SU-DHL-6 (cell line): ENCODE data around the gene TDRD9.

ENCODE experiments used
- H2AFZ ChIP-seq: fragments of 200-600 bp; sonication (generic); 2 replicates; pipeline ENCODE4 v1.6.1; 2014; ENCODE audit warnings: low read depth, mild to moderate bottlenecking, moderate library complexity, mixed read lengths, antibody characterized with exemption, low read length; ENCODE audit not compliant: severe bottlenecking
- H3F3A ChIP-seq: fragments of 200-600 bp; shearing (Covaris generic); 2 replicates; pipeline ENCODE4 v1.6.0; 2016; ENCODE audit warnings: antibody characterized with exemption, mild to moderate bottlenecking; ENCODE audit not compliant: insufficient read depth
- H3K27ac ChIP-seq: fragments of 200-600 bp; sonication (generic); 2 replicates; pipeline ENCODE4 v1.5.1; 2016; ENCODE audit warnings: low read depth, mild to moderate bottlenecking, low read length, moderate library complexity, mixed read lengths
- H3K27me3 ChIP-seq: fragments of 200-600 bp; sonication (generic), shearing (Covaris generic); 2 replicates; pipeline ENCODE4 v1.6.0; 2014; ENCODE audit warnings: mild to moderate bottlenecking, low read length
- H3K36me3 ChIP-seq: fragments of 200-600 bp; sonication (generic); 2 replicates; pipeline ENCODE4 v1.6.1; 2014; ENCODE audit warnings: mild to moderate bottlenecking, low read length, mixed read lengths
- H3K4me2 ChIP-seq: fragments of 300-600, 200-600 bp; shearing (Covaris generic), sonication (generic); 2 replicates; pipeline ENCODE4 v1.6.0; 2014; ENCODE audit warnings: low read length, low read depth, mild to moderate bottlenecking; ENCODE audit not compliant: poor library complexity, severe bottlenecking
- H3K4me3 ChIP-seq: fragments of 200-600 bp; sonication (generic); 2 replicates; pipeline ENCODE4 v1.5.1; 2014; ENCODE audit warnings: antibody characterized with exemption, low read length, mild to moderate bottlenecking, mixed read lengths; ENCODE audit not compliant: insufficient read depth, poor library complexity, severe bottlenecking
- H3K79me2 ChIP-seq: fragments of 200-600 bp; sonication (generic); 2 replicates; pipeline ENCODE4 v1.6.1; 2014; ENCODE audit warnings: mild to moderate bottlenecking, low read length, moderate library complexity; ENCODE audit not compliant: insufficient read depth
- H3K9ac ChIP-seq: fragments of 200-600 bp; sonication (generic); 2 replicates; pipeline ENCODE4 v1.7.0; 2014; ENCODE audit warnings: mild to moderate bottlenecking, low read length
- H3K9me2 ChIP-seq: fragments of 200-600 bp; sonication (generic); replicated peaks from 2 replicates; pipeline ENCODE4 v1.6.1; 2014; ENCODE audit warnings: low read length; ENCODE audit not compliant: insufficient read depth
- H3K9me3 ChIP-seq: fragments of 200-600 bp; sonication (generic); 2 replicates; pipeline ENCODE4 v1.6.1; 2014; ENCODE audit warnings: low read length, mixed read lengths; ENCODE audit not compliant: insufficient read depth
- H4K20me1 ChIP-seq: fragments of 200-600 bp; sonication (generic); 2 replicates; pipeline ENCODE4 v1.6.1; 2014; ENCODE audit warnings: low read depth, mild to moderate bottlenecking, antibody characterized with exemption, low read length, moderate library complexity, mixed read lengths
- EZH2phosphoT487 ChIP-seq: fragments of 200-600 bp; sonication (generic), shearing (Covaris generic); conservative IDR thresholded peaks from 2 replicates; pipeline ENCODE4 v1.6.1; 2018; ENCODE audit warnings: mild to moderate bottlenecking, antibody characterized with exemption, low read length, moderate library complexity, mixed read lengths
- TF ChIP-seq, protein P1 (sequence below): fragments of 200-600 bp; sonication (generic); IDR thresholded peaks from one replicate; pipeline ENCODE4 v1.5.1; 2017; ENCODE audit warnings: antibody characterized with exemption, mild to moderate bottlenecking, low read length, moderate library complexity; ENCODE audit not compliant: insufficient read depth, poor library complexity, severe bottlenecking

TDRD9 gene

DNA sequence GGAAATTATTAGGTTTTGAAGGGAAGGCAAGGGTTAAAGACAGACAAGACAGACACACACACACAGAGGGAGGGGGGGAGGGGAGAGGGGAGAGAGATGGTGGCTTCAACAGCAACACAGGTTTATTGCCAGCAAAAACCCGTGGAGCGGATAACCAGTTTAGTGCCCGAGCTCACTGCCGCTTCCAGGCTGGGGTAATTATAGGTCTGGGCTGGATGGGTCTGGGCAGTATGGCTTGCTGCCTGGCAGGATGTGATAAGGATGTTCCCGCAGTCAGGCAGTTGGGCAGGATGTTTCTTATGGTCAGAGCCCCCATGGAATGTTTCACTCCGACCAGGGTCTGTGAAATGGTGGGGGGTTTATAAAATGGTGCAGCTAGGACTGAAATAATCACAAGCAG is 4.4 kb upstream of the TDRD9 start:
- Histone ChIP-seq H3K27me3 (no peaks in the 10 kb centered on the region), H3K4me2 (no peak overlapping the region), H2AFZ (no peak overlapping the region), H3K27ac (no peak overlapping the region), H4K20me1 (no peaks in the 10 kb centered on the region), H3K9me3 (no peaks in the 10 kb centered on the region), H3K9ac (no peak overlapping the region), H3K79me2 (peaks cover 24% of the 10 kb centered on the region), H3K36me3 (no peaks in the 10 kb centered on the region), H3F3A (no peaks in the 10 kb centered on the region), H3K4me3 (no peak overlapping the region), H3K9me2 (no peaks in the 10 kb centered on the region)
- TF ChIP-seq, protein P1, sequence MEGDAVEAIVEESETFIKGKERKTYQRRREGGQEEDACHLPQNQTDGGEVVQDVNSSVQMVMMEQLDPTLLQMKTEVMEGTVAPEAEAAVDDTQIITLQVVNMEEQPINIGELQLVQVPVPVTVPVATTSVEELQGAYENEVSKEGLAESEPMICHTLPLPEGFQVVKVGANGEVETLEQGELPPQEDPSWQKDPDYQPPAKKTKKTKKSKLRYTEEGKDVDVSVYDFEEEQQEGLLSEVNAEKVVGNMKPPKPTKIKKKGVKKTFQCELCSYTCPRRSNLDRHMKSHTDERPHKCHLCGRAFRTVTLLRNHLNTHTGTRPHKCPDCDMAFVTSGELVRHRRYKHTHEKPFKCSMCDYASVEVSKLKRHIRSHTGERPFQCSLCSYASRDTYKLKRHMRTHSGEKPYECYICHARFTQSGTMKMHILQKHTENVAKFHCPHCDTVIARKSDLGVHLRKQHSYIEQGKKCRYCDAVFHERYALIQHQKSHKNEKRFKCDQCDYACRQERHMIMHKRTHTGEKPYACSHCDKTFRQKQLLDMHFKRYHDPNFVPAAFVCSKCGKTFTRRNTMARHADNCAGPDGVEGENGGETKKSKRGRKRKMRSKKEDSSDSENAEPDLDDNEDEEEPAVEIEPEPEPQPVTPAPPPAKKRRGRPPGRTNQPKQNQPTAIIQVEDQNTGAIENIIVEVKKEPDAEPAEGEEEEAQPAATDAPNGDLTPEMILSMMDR, result no peak
- no peak for TF ChIP-seq EZH2phosphoT487

DNA sequence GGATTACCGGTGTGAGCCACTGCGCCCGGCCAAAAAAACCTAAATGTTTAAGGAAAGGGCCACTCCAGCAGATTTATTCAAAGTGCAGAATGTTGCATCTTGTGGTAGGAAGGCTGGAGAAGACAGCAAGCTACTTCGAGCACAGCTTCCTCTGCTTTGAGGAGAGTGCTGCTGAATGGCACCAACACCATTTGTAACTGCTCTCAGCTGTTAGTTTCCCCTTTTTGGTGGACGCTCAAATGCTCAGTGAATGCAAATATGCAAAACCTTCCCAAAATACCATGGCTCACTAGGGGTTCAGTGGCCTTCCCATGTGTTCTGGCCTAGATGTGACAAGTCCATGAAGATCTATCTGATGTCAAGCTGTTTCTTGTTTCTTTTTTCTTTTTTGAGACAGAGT is 2.9 kb upstream of the TDRD9 start:
- Histone ChIP-seq H3K9me3 (no peaks in the 10 kb centered on the region), H3K9ac (no peak overlapping the region), H3K27ac (no peak overlapping the region), H3K27me3 (no peaks in the 10 kb centered on the region), H3K4me3 (no peak overlapping the region), H3K9me2 (no peaks in the 10 kb centered on the region), H3K79me2 (peaks cover 10% of the 10 kb centered on the region), H3K36me3 (no peaks in the 10 kb centered on the region), H3K4me2 (no peak overlapping the region), H3F3A (no peaks in the 10 kb centered on the region), H2AFZ (no peak overlapping the region), H4K20me1 (no peaks in the 10 kb centered on the region)
- no peak for TF ChIP-seq EZH2phosphoT487
- TF ChIP-seq, protein P1, result no peak

DNA sequence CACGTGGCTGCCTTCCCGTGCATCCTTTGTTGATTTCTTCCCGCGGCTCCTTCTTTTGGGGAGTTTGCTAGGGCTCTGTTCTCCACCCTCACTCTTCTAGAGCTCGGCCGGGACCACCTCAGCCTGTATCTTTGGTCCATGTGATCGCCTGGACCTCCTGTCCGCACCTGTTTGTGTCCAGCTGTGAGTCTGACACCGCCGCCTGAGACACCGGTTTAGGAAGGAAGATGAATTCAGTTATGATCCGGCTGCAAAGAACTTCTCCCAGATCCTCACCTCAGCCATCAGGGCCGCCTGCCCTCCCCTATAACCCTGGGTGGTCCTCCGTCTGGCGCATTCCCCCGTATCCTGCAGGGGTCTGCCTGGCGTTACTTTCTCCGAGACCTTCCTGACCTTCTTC is 690 bp upstream of the TDRD9 start:
- no peaks in the 10 kb centered on the region for H3K9me2 ChIP-seq
- TF ChIP-seq EZH2phosphoT487, result no peak
- TF ChIP-seq, protein P1, result no peak
- H4K20me1 ChIP-seq, result no peaks in the 10 kb centered on the region
- no peak overlapping the region for H3K9ac ChIP-seq
- no peaks in the 10 kb centered on the region for H3K9me3 ChIP-seq
- no peaks in the 10 kb centered on the region for H3K36me3 ChIP-seq
- no peak overlapping the region for H3K4me3 ChIP-seq
- H3K27ac ChIP-seq, result no peak overlapping the region
- no peaks in the 10 kb centered on the region for H3K27me3 ChIP-seq
- no peaks in the 10 kb centered on the region for H3F3A ChIP-seq
- H3K4me2 ChIP-seq, result no peak overlapping the region
- H3K79me2 ChIP-seq, result no peaks in the 10 kb centered on the region
- H2AFZ ChIP-seq, result no peak overlapping the region
